CD14-positive monocyte (primary cell): ENCODE data around the gene ALDH4A1. TPM values are rescaled to one million over a fixed set of nuclear protein-coding genes. Genes with fewer than 3 reads are reported as not detected.

ENCODE experiments used
- DNase-seq, 3 donors: peaks; one replicate each; pipeline ENCODE4 v3.0.0-alpha.2; 2011 to 2022
- H2AFZ ChIP-seq: 2 replicates; pipeline ENCODE4 v1.6.0; 2012; ENCODE audit warnings: mild to moderate bottlenecking, low read depth, low read length, inconsistent platforms; ENCODE audit not compliant: insufficient read depth, poor library complexity, severe bottlenecking
- H3K27ac ChIP-seq, 2 donors: 1 replicate in 1 of 2; 2 replicates in 1 of 2; pipeline ENCODE4 v1.5.1; 2012 to 2013; ENCODE audit warnings: low read length in 2 of 2, control low read depth in 1 of 2, inconsistent platforms in 1 of 2, low read depth in 1 of 2, mild to moderate bottlenecking in 1 of 2
- H3K27me3 ChIP-seq, 2 donors: one replicate each; pipeline versions ENCODE4 v1.6.0 to v1.6.1; 2011 to 2013; ENCODE audit warnings: low read length in 2 of 2; ENCODE audit not compliant: control insufficient read depth in 2 of 2, insufficient read depth in 2 of 2
- H3K36me3 ChIP-seq, 2 donors: replicated peaks in 1 of 2; 1 replicate in 1 of 2; 2 replicates in 1 of 2; pipeline versions ENCODE4 v1.5.1 to v1.6.1; 2012 to 2013; ENCODE audit warnings: low read length in 2 of 2, control low read depth in 1 of 2, inconsistent platforms in 1 of 2, mild to moderate bottlenecking in 1 of 2; ENCODE audit not compliant: insufficient read depth in 2 of 2, control insufficient read depth in 1 of 2
- H3K4me1 ChIP-seq, 2 donors: 1 replicate in 1 of 2; 2 replicates in 1 of 2; pipeline versions ENCODE4 v1.5.1 to v1.6.1; 2012 to 2013; ENCODE audit warnings: low read length in 2 of 2, control low read depth in 1 of 2, inconsistent platforms in 1 of 2, mild to moderate bottlenecking in 1 of 2, moderate library complexity in 1 of 2; ENCODE audit not compliant: insufficient read depth in 2 of 2, control insufficient read depth in 1 of 2
- H3K4me2 ChIP-seq: replicated peaks from 2 replicates; pipeline ENCODE3; 2012; ENCODE audit warnings: low read length, moderate library complexity, mild to moderate bottlenecking; ENCODE audit not compliant: poor library complexity, severe bottlenecking; ENCODE audit errors: extremely low read depth
- H3K4me3 ChIP-seq, 3 experiments: fragments of 200-600 bp in 1 of 3; sonication (generic) in 1 of 3; replicated peaks in 1 of 3; 1 replicate in 2 of 3; 2 replicates in 1 of 3; pipeline ENCODE4 v1.5.1; 2011 to 2013; ENCODE audit warnings: low read length in 3 of 3, mild to moderate bottlenecking in 3 of 3, control low read depth in 2 of 3, low read depth in 2 of 3, inconsistent platforms in 1 of 3, moderate library complexity in 1 of 3
- H3K79me2 ChIP-seq: 2 replicates; pipeline ENCODE4 v1.6.0; 2012; ENCODE audit warnings: mild to moderate bottlenecking, control low read depth, inconsistent platforms, low read length, moderate library complexity; ENCODE audit not compliant: insufficient read depth
- H3K9ac ChIP-seq: 2 replicates; pipeline ENCODE4 v1.6.0; 2017; ENCODE audit warnings: low read length, mild to moderate bottlenecking; ENCODE audit not compliant: insufficient read depth, poor library complexity, severe bottlenecking
- H3K9me3 ChIP-seq, 2 donors: replicated peaks in 1 of 2; 1 replicate in 1 of 2; 2 replicates in 1 of 2; pipeline versions ENCODE4 v1.5.1 to v1.6.1; 2012 to 2013; ENCODE audit warnings: low read length in 2 of 2, control low read depth in 1 of 2; ENCODE audit not compliant: control insufficient read depth in 1 of 2, insufficient read depth in 1 of 2
- H4K20me1 ChIP-seq: 2 replicates; pipeline ENCODE4 v1.6.0; 2012; ENCODE audit warnings: mild to moderate bottlenecking, low read length, control low read depth, moderate library complexity; ENCODE audit not compliant: insufficient read depth
- H3K27ac Mint-ChIP-seq, 7 donors: one replicate each; pipeline ENCODE4 v1.8.0; 2020; ENCODE audit warnings: mild to moderate bottlenecking in 7 of 7, mixed read lengths in 7 of 7, moderate library complexity in 6 of 7, inconsistent platforms in 2 of 7
- H3K27me3 Mint-ChIP-seq, 3 donors: one replicate each; pipeline ENCODE4 v1.8.0; 2021 to 2022; ENCODE audit warnings: low read depth in 3 of 3, mild to moderate bottlenecking in 3 of 3, mixed read lengths in 3 of 3, moderate library complexity in 3 of 3, inconsistent platforms in 1 of 3
- H3K36me3 Mint-ChIP-seq, 2 donors: one replicate each; pipeline ENCODE4 v1.8.0; 2020; ENCODE audit warnings: mixed read lengths in 2 of 2, inconsistent platforms in 1 of 2, mild to moderate bottlenecking in 1 of 2
- H3K4me1 Mint-ChIP-seq: one replicate; pipeline ENCODE4 v1.8.0; 2020; ENCODE audit warnings: mild to moderate bottlenecking, mixed read lengths
- H3K4me3 Mint-ChIP-seq, 2 donors: one replicate each; pipeline ENCODE4 v1.8.0; 2020; ENCODE audit warnings: mild to moderate bottlenecking in 2 of 2, mixed read lengths in 2 of 2, moderate library complexity in 1 of 2
- H3K9me3 Mint-ChIP-seq, 7 donors: one replicate each; pipeline ENCODE4 v1.8.0; 2020 to 2022; ENCODE audit warnings: mixed read lengths in 7 of 7, mild to moderate bottlenecking in 6 of 7, moderate library complexity in 6 of 7, inconsistent platforms in 2 of 7
- WGBS: methylation state at CpG from one replicate; pipeline ENCODE4 v1.1.5; 2013; ENCODE audit warnings: missing lambda C conversion rate; ENCODE audit not compliant: insufficient coverage; 5-methylcytosine and 5-hydroxymethylcytosine counted together
- intact Hi-C, 2 donors: fragments of 100-400 bp; cut with micrococcal nuclease; formaldehyde crosslinking; loops; one replicate each; pipeline versions ENCODE4 v1.15.0 to v1.15.1; 2023
- polyA plus RNA-seq, 3 donors: library from polyadenylated mRNA; depleted of rRNA in 1 of 3; unstranded in 2 of 3; stranded (reverse) in 1 of 3; fragments of 300-500 nt in 2 of 3; fragments of >200 nt in 1 of 3; fragmentation: Illumina TruSeq in 2 of 3; gene quantifications; 1 replicate in 2 of 3; 2 replicates in 1 of 3; pipeline ENCODE4 v1.2.3, GENCODE V29; 2012 to 2021
- TF ChIP-seq, protein P1 (sequence below): fragments of 200-600 bp; IDR thresholded peaks from one replicate; pipeline ENCODE4 v1.8.0; 2022; ENCODE audit warnings: antibody characterized with exemption, mild to moderate bottlenecking

Gene ALDH4A1
- polyA plus RNA-seq, 3 donors: 4.8 to 7.8 (median 6.1) TPM

DNA sequence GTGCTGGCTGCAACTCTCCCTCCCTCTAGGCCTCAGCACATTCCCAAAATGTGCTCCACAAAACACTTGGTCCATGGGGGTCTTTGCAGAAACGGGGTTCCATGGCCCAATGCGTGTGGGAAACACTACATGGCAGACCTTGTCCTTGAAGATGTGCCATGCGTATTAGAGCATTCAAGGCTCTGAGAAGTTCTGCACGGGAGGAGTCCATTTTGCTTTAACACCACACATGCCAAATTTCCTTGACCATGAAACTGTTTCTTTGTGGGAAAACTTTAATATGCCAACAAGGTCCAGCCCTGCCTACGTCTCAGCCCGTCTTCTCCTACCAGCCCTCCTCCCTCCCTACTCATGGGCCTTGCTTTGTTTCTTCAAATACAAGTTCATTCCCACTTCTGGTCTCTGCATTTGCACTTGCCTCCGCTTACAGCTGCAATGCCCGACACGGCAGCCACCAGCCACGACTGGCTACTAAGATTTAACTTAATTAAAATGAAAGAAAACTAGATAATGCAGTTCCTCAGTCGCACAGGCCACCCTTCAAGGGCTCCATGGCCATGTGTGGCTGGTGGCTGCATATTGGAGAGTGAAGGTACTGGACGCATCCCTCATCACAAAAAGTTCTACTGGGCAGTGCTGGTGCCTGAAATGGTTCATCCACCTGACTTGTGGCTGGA, 23.7 kb downstream of the ALDH4A1 start:
- H3K4me3 Mint-ChIP-seq: no peak overlapping the region
- peaks cover 40 to 57% of the 10 kb centered on the region in 2 donors for H3K36me3 Mint-ChIP-seq
- no peaks in the 10 kb centered on the region for H4K20me1 ChIP-seq

DNA sequence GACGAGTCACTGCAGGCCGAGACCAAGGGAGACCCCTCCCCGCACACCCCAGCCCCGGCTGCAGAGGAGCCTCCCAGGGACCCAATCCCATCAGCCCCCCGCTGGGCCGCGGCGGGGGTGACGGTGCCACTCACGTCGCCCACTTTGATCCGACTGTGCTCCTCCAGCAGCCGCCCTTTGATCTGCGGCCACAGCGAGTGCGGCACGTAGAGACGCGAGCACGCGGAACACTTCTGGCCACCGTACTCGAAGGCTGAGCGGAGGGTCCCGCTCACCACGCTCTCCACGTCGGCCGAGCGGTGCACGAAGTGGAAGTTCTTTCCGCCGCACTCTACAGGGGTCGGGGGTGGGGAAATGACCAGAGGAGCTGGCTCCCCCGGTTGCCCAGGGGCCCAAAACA, 25.1 kb downstream of the ALDH4A1 start:
- H3K9ac ChIP-seq: no peak overlapping the region
- no peak overlapping the region for H3K27ac ChIP-seq
- H4K20me1 ChIP-seq: no peaks in the 10 kb centered on the region
- H3K36me3 ChIP-seq: peaks cover 24 to 43% of the 10 kb centered on the region in 2 donors
- Mint-ChIP-seq H3K27ac (no peak overlapping the region), H3K27me3 (peaks cover 0 to 3% (median 0%) of the 10 kb centered on the region in 3 donors), H3K36me3 (peaks cover 34 to 50% of the 10 kb centered on the region in 2 donors), H3K4me3 (no peak overlapping the region), H3K9me3 (no peaks in the 10 kb centered on the region), H3K4me1 (no peaks in the 10 kb centered on the region)
- no peak overlapping the region for H3K4me2 ChIP-seq
- no peaks in the 10 kb centered on the region for H3K4me1 ChIP-seq
- no peak for DNase-seq
- intact Hi-C loops: no loop called here
- TF ChIP-seq, protein P1, sequence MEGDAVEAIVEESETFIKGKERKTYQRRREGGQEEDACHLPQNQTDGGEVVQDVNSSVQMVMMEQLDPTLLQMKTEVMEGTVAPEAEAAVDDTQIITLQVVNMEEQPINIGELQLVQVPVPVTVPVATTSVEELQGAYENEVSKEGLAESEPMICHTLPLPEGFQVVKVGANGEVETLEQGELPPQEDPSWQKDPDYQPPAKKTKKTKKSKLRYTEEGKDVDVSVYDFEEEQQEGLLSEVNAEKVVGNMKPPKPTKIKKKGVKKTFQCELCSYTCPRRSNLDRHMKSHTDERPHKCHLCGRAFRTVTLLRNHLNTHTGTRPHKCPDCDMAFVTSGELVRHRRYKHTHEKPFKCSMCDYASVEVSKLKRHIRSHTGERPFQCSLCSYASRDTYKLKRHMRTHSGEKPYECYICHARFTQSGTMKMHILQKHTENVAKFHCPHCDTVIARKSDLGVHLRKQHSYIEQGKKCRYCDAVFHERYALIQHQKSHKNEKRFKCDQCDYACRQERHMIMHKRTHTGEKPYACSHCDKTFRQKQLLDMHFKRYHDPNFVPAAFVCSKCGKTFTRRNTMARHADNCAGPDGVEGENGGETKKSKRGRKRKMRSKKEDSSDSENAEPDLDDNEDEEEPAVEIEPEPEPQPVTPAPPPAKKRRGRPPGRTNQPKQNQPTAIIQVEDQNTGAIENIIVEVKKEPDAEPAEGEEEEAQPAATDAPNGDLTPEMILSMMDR: no peak
- no peaks in the 10 kb centered on the region for H3K27me3 ChIP-seq
- no peaks in the 10 kb centered on the region for H3K9me3 ChIP-seq
- H3K4me3 ChIP-seq: no peak overlapping the region
- WGBS: 92% methylated on average over 33 of the region's 35 CpGs
- no peaks in the 10 kb centered on the region for H3K79me2 ChIP-seq
- no peak overlapping the region for H2AFZ ChIP-seq

More for the DNA sequence above, 23.7 kb downstream of the ALDH4A1 start:
- Histone ChIP-seq H3K9me3 (no peaks in the 10 kb centered on the region), H3K9ac (no peak overlapping the region), H3K4me3 (no peak overlapping the region), H3K27ac (no peak overlapping the region), H3K4me2 (no peak overlapping the region), H3K4me1 (no peaks in the 10 kb centered on the region), H2AFZ (no peak overlapping the region), H3K79me2 (no peaks in the 10 kb centered on the region), H3K36me3 (peaks cover 29 to 43% of the 10 kb centered on the region in 2 donors), H3K27me3 (no peaks in the 10 kb centered on the region)
- 75% methylated on average over 6 of the region's 12 CpGs for WGBS
- DNase-seq: no peak
- Mint-ChIP-seq H3K27ac (peak overlapping the region in 1 of 7 donors; percentile 56), H3K9me3 (no peaks in the 10 kb centered on the region), H3K27me3 (no peaks in the 10 kb centered on the region), H3K4me1 (no peaks in the 10 kb centered on the region)
- intact Hi-C loops: no loop called here
- TF ChIP-seq, protein P1: no peak
